ENCODE data around the gene EEFSEC. TPM values are rescaled to one million over a fixed set of nuclear protein-coding genes. Genes with fewer than 3 reads are reported as not detected.
A peak's percentile ranks its signal among the peaks of the same experiment; 100 is the strongest.

EEFSEC gene
- total and polyA plus RNA-seq, 4 donors: 9.8 to 20.1 (median 11.6) TPM

- H3K27me3 ChIP-seq (ENCODE audit: control insufficient read depth in 3 of 3, insufficient read depth in 3 of 3, low read length in 2 of 3): no peaks in the 10 kb centered on the region
- no peak overlapping the region for H3K27ac ChIP-seq (ENCODE audit: low read depth in 1 of 2, low read length in 1 of 2)
- DNase-seq: no peak
- H3K36me3 ChIP-seq (ENCODE audit: control insufficient read depth in 4 of 4, insufficient read depth in 4 of 4, low read length in 4 of 4): no peaks in the 10 kb centered on the region
- WGBS, 2 donors: 96 to 97% methylated on average over 5 of the region's 5 CpGs
- H3K9me3 ChIP-seq (ENCODE audit: control insufficient read depth in 4 of 4, insufficient read depth in 3 of 4, low read length in 3 of 4): peaks cover 0 to 2% (median 0%) of the 10 kb centered on the region in 4 donors
- peaks cover 0 to 90% (median 38%) of the 10 kb centered on the region in 5 donors for H3K4me1 ChIP-seq (ENCODE audit: control insufficient read depth in 5 of 5, insufficient read depth in 5 of 5, low read length in 5 of 5)
- TF ChIP-seq CTCF (IDR thresholded peaks at IDR 0.05; ENCODE audit: control extremely low read depth, extremely low read depth): no peak
- no peak for ATAC-seq (ENCODE audit: insufficient read depth, low FRiP score)
- no peak overlapping the region for H3K4me3 ChIP-seq
- H3K9ac ChIP-seq (ENCODE audit: insufficient read depth in 1 of 2, low read length in 2 of 2): no peak overlapping the region
Observed at GRCh38 chr3:128175768-128176167, 22.5 kb downstream of the EEFSEC start.

GRCh38 chr3:128176276-128176833, 23.1 kb downstream of the EEFSEC start:
- H3K9me3 ChIP-seq (ENCODE audit: control insufficient read depth in 4 of 4, insufficient read depth in 3 of 4, low read length in 3 of 4): peaks cover 0 to 2% (median 0%) of the 10 kb centered on the region in 4 donors
- TF ChIP-seq CTCF (IDR thresholded peaks at IDR 0.05; ENCODE audit: control extremely low read depth, extremely low read depth): no peak

GRCh38 chr3:128177865-128178264, 24.6 kb downstream of the EEFSEC start:
- H3K4me1 ChIP-seq (ENCODE audit: control insufficient read depth in 5 of 5, insufficient read depth in 5 of 5, low read length in 5 of 5): peaks cover 5 to 82% (median 38%) of the 10 kb centered on the region in 5 donors
- H3K36me3 ChIP-seq (ENCODE audit: control insufficient read depth in 4 of 4, insufficient read depth in 4 of 4, low read length in 4 of 4): no peaks in the 10 kb centered on the region
- H3K27ac ChIP-seq (ENCODE audit: low read depth in 1 of 2, low read length in 1 of 2): no peak overlapping the region
- no peaks in the 10 kb centered on the region for H3K27me3 ChIP-seq (ENCODE audit: control insufficient read depth in 3 of 3, insufficient read depth in 3 of 3, low read length in 2 of 3)
- H3K9me3 ChIP-seq (ENCODE audit: control insufficient read depth in 4 of 4, insufficient read depth in 3 of 4, low read length in 3 of 4): peaks cover 0 to 2% (median 0%) of the 10 kb centered on the region in 4 donors
- H3K4me3 ChIP-seq: no peak overlapping the region
- ATAC-seq (ENCODE audit: insufficient read depth, low FRiP score): no peak
- H3K9ac ChIP-seq (ENCODE audit: insufficient read depth in 1 of 2, low read length in 2 of 2): no peak overlapping the region
- peak in 1 of 3 donors; percentile 24 for DNase-seq
- 86% methylated on average over 2 of the region's 2 CpGs for WGBS, 2 donors
- TF ChIP-seq CTCF (IDR thresholded peaks at IDR 0.05; ENCODE audit: control extremely low read depth, extremely low read depth): no peak

More at GRCh38 chr3:128176276-128176833, 23.1 kb downstream of the EEFSEC start:
- WGBS, 2 donors: 87 to 90% methylated on average over 6 of the region's 6 CpGs
- ATAC-seq (ENCODE audit: insufficient read depth, low FRiP score): no peak
- Histone ChIP-seq H3K27ac (ENCODE audit: low read depth in 1 of 2, low read length in 1 of 2) (no peak overlapping the region), H3K27me3 (ENCODE audit: control insufficient read depth in 3 of 3, insufficient read depth in 3 of 3, low read length in 2 of 3) (no peaks in the 10 kb centered on the region), H3K36me3 (ENCODE audit: control insufficient read depth in 4 of 4, insufficient read depth in 4 of 4, low read length in 4 of 4) (no peaks in the 10 kb centered on the region), H3K9ac (ENCODE audit: insufficient read depth in 1 of 2, low read length in 2 of 2) (no peak overlapping the region), H3K4me1 (ENCODE audit: control insufficient read depth in 5 of 5, insufficient read depth in 5 of 5, low read length in 5 of 5) (peaks cover 3 to 87% (median 38%) of the 10 kb centered on the region in 5 donors), H3K4me3 (no peak overlapping the region)
- DNase-seq: peak in 1 of 3 donors; percentile 8

Measured in lung (tissue), 12 donors.